OCI-LY1 (cell line): ENCODE data around the gene LYG1.

Experiments
- H2AFZ ChIP-seq: fragments of 200-600 bp; sonication (generic), shearing (Covaris generic); 2 replicates; pipeline ENCODE4 v1.6.0; 2014; ENCODE audit warnings: antibody characterized with exemption, mild to moderate bottlenecking, low read length
- H3F3A ChIP-seq: fragments of 200-600 bp; sonication (generic), shearing (Covaris generic); 2 replicates; pipeline ENCODE4 v1.6.0; 2014; ENCODE audit warnings: mild to moderate bottlenecking, antibody characterized with exemption, low read length, moderate library complexity; ENCODE audit not compliant: insufficient read depth
- H3K27ac ChIP-seq: fragments of 200-600 bp; sonication (generic); 2 replicates; pipeline ENCODE4 v1.5.1; 2014; ENCODE audit warnings: low read length, mixed run types, mild to moderate bottlenecking, low read depth; ENCODE audit not compliant: poor library complexity, severe bottlenecking
- H3K27me3 ChIP-seq: fragments of 200-600 bp; sonication (generic); 2 replicates; pipeline ENCODE4 v1.6.0; 2014; ENCODE audit warnings: antibody characterized with exemption, mild to moderate bottlenecking, low read length, moderate library complexity; ENCODE audit not compliant: insufficient read depth
- H3K36me3 ChIP-seq: fragments of 200-600 bp; sonication (generic); 2 replicates; pipeline ENCODE4 v1.6.1; 2014; ENCODE audit warnings: mild to moderate bottlenecking, antibody characterized with exemption, low read length, moderate library complexity, mixed read lengths; ENCODE audit not compliant: insufficient read depth
- H3K4me1 ChIP-seq: fragments of 200-600 bp; sonication (generic); 2 replicates; pipeline ENCODE4 v1.5.1; 2014; ENCODE audit warnings: mild to moderate bottlenecking, low read length, moderate library complexity; ENCODE audit not compliant: insufficient read depth, severe bottlenecking
- H3K4me2 ChIP-seq: fragments of 200-600 bp; sonication (generic), shearing (Covaris generic); 2 replicates; pipeline ENCODE4 v1.6.1; 2014; ENCODE audit warnings: low read length
- H3K4me3 ChIP-seq: fragments of 200-600 bp; sonication (generic); 2 replicates; pipeline ENCODE4 v1.5.1; 2014; ENCODE audit warnings: low read length, low read depth, mild to moderate bottlenecking, mixed read lengths; ENCODE audit not compliant: poor library complexity, severe bottlenecking
- H3K79me2 ChIP-seq: fragments of 200-600 bp; shearing (Covaris generic); 2 replicates; pipeline ENCODE4 v1.6.1; 2016; ENCODE audit warnings: mixed run types, low read length, mixed read lengths; ENCODE audit not compliant: insufficient read depth
- H3K9ac ChIP-seq: fragments of 200-600 bp; sonication (generic), shearing (Covaris generic); 2 replicates; pipeline ENCODE4 v1.6.1; 2014; ENCODE audit warnings: mild to moderate bottlenecking, low read length, mixed read lengths
- H3K9me2 ChIP-seq: fragments of 200-600 bp; sonication (generic), shearing (Covaris generic); 2 replicates; pipeline ENCODE4 v1.6.1; 2014; ENCODE audit warnings: low read depth, mild to moderate bottlenecking, low read length, mixed read lengths
- H3K9me3 ChIP-seq: fragments of 200-600 bp; shearing (Covaris generic); 2 replicates; pipeline ENCODE4 v1.6.1; 2014; ENCODE audit warnings: low read length, mixed read lengths
- H4K20me1 ChIP-seq: fragments of 200-600 bp; sonication (generic), shearing (Covaris generic); 2 replicates; pipeline ENCODE4 v1.6.0; 2016; ENCODE audit warnings: mild to moderate bottlenecking, low read length; ENCODE audit not compliant: insufficient read depth
- EZH2 ChIP-seq: fragments of 200-600 bp; sonication (generic), shearing (Covaris generic); IDR thresholded peaks from 2 replicates; pipeline ENCODE4 v1.8.0; 2017; ENCODE audit warnings: borderline replicate concordance, mixed run types, mild to moderate bottlenecking, antibody characterized with exemption, low read length, moderate library complexity, mixed read lengths
- TF ChIP-seq, protein P1 (sequence below): fragments of 200-600 bp; sonication (generic), shearing (Covaris generic); IDR thresholded peaks from 2 replicates; pipeline ENCODE4 v1.5.1; 2017; ENCODE audit warnings: mild to moderate bottlenecking, antibody characterized with exemption, low read length, moderate library complexity, mixed read lengths

Gene LYG1

DNA sequence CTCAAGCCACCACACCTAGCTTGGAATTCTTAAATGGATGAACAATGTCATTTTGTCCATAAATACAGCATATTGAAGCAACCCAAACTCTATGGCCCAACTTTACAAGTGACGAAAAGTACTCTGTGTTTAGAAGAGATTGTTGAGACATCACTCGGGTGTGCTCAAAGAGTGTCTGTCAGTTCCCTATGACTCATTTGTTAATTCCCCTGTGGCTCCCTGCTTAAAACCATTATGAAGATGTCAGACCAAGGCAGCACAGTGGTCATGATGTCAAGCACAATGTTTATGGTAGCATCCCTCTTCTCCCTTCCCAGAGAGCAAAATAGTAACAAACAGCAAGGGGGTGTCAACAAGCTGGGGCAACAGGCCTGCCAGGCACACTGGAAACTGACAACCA lies 3.0 kb downstream of the LYG1 start:
- no peaks in the 10 kb centered on the region for H3K36me3 ChIP-seq
- H3K4me1 ChIP-seq, result no peaks in the 10 kb centered on the region
- H2AFZ ChIP-seq, result no peak overlapping the region
- no peak for TF ChIP-seq EZH2
- TF ChIP-seq, protein P1, sequence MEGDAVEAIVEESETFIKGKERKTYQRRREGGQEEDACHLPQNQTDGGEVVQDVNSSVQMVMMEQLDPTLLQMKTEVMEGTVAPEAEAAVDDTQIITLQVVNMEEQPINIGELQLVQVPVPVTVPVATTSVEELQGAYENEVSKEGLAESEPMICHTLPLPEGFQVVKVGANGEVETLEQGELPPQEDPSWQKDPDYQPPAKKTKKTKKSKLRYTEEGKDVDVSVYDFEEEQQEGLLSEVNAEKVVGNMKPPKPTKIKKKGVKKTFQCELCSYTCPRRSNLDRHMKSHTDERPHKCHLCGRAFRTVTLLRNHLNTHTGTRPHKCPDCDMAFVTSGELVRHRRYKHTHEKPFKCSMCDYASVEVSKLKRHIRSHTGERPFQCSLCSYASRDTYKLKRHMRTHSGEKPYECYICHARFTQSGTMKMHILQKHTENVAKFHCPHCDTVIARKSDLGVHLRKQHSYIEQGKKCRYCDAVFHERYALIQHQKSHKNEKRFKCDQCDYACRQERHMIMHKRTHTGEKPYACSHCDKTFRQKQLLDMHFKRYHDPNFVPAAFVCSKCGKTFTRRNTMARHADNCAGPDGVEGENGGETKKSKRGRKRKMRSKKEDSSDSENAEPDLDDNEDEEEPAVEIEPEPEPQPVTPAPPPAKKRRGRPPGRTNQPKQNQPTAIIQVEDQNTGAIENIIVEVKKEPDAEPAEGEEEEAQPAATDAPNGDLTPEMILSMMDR, result no peak
- no peak overlapping the region for H3K4me2 ChIP-seq
- no peaks in the 10 kb centered on the region for H3K9me2 ChIP-seq
- no peak overlapping the region for H3K27ac ChIP-seq
- H3K9me3 ChIP-seq, result no peaks in the 10 kb centered on the region
- H3K79me2 ChIP-seq, result no peaks in the 10 kb centered on the region
- H3K27me3 ChIP-seq, result no peaks in the 10 kb centered on the region
- H3F3A ChIP-seq, result no peaks in the 10 kb centered on the region
- H3K9ac ChIP-seq, result no peak overlapping the region
- H3K4me3 ChIP-seq, result no peak overlapping the region
- H4K20me1 ChIP-seq, result no peaks in the 10 kb centered on the region

GRCh38 chr2:99285526-99285925 lies 15.5 kb downstream of the LYG1 start:
- H3K27me3 ChIP-seq, result no peaks in the 10 kb centered on the region
- no peak overlapping the region for H3K4me3 ChIP-seq
- H3K9me2 ChIP-seq, result no peaks in the 10 kb centered on the region
- no peak overlapping the region for H3K4me2 ChIP-seq
- no peak overlapping the region for H3K27ac ChIP-seq
- H3F3A ChIP-seq, result no peaks in the 10 kb centered on the region
- H3K36me3 ChIP-seq, result no peaks in the 10 kb centered on the region
- no peaks in the 10 kb centered on the region for H3K9me3 ChIP-seq
- no peaks in the 10 kb centered on the region for H3K4me1 ChIP-seq
- no peak for TF ChIP-seq EZH2
- TF ChIP-seq, protein P1, result no peak
- no peak overlapping the region for H2AFZ ChIP-seq
- H4K20me1 ChIP-seq, result no peaks in the 10 kb centered on the region
- H3K79me2 ChIP-seq, result no peaks in the 10 kb centered on the region
- no peak overlapping the region for H3K9ac ChIP-seq

GRCh38 chr2:99279969-99280695 lies 20.9 kb downstream of the LYG1 start:
- H3K27me3 ChIP-seq, result no peaks in the 10 kb centered on the region
- H3K4me1 ChIP-seq, result no peaks in the 10 kb centered on the region
- no peaks in the 10 kb centered on the region for H3K79me2 ChIP-seq
- no peaks in the 10 kb centered on the region for H3F3A ChIP-seq
- TF ChIP-seq, protein P1, result no peak
- TF ChIP-seq EZH2, result no peak
- H3K4me2 ChIP-seq, result no peak overlapping the region
- H3K9me3 ChIP-seq, result peaks cover 3% of the 10 kb centered on the region; the same call in 1 of the 2 replicates
- H3K4me3 ChIP-seq, result no peak overlapping the region
- no peak overlapping the region for H3K9ac ChIP-seq
- no peak overlapping the region for H3K27ac ChIP-seq
- H3K9me2 ChIP-seq, result no peaks in the 10 kb centered on the region
- no peak overlapping the region for H2AFZ ChIP-seq
- H4K20me1 ChIP-seq, result no peaks in the 10 kb centered on the region
- no peaks in the 10 kb centered on the region for H3K36me3 ChIP-seq
